ENCODE data around the gene CCL4L2. TPM values are rescaled to one million over a fixed set of nuclear protein-coding genes. Genes with fewer than 3 reads are reported as not detected.
"Not testable (repeated sequence)": the region's sequence is repeated elsewhere in the genome, so short reads cannot be mapped to it uniquely, and the experiment has no call there.

CCL4L2 gene
- not detected in 2 replicates for total RNA-seq (2014; rRNA removed; shearing (Covaris generic))

DNA sequence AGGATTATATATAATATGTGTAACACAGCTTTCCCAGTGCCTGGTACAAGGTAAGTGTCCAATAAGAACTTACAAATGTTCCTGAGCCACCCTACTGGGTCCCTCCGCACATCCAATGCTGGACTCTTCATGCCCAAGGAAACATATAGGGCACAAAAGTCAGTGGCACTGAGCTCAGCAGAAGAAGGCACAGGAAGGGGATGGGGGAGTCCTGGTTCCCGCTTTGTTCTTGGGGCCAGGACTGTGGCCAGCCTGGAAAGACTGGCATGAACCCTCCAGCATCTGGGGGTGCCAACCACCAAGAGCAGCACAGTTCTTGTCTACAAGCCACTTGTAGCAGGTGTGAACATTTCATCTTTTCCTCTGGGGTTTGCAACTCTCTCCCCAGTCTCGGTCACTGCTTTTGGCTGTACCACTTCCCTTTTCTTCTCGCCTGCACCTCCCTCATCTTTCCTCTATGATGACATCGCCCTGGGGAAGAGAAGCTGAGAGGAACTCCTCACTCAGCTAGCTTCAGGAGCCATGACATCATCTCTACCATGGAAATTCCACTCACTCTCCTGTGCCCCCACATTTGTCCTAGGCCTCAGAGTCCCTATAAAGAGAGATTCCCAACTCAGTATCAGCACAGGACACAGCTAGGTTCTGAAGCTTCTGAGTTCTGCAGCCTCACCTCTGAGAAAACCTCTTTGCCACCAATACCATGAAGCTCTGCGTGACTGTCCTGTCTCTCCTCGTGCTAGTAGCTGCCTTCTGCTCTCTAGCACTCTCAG lies at the start of gene CCL4L2:
CCL4L2 (plus strand) TSS at position 625 of the 773 bp plus-strand sequence.
- H3K27me3 ChIP-seq (replicated peaks) = peaks cover 21% of the 10 kb centered on the region
- not testable (repeated sequence) for H3K4me1 ChIP-seq (replicated peaks); DNase-seq (ENCODE audit: low read depth in 1 of 2, low spot score in 2 of 2)

DNA sequence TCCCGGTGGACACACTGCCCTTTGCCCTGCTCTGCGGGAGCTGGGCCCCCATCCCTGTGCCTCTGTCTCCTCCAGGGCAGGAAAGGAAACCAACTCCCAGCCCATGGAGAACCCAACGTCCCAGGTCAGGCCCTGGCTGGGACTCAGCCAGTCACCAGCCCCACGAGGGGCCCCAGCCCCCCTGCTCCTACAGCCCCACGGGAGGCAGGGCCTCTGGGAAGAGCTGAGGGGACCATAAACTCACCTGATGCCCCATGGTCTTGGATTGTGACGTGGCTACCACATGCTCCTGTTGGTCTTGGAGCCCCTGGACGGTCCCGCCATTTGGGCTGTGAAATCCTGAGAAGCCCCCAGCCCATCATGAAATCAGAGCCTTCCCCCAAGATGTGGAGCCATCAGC lies 42.0 kb upstream of the CCL4L2 start:
- H3K9me3 ChIP-seq (replicated peaks); H3K36me3 ChIP-seq; H3K4me1 ChIP-seq (replicated peaks); H3K27me3 ChIP-seq (replicated peaks); DNase-seq (ENCODE audit: low read depth in 1 of 2, low spot score in 2 of 2); H3K4me3 ChIP-seq; H3K27ac ChIP-seq: not testable (repeated sequence)

More for the DNA sequence above, at the start of gene CCL4L2:
- not testable (repeated sequence) for H3K4me3 ChIP-seq; H3K36me3 ChIP-seq; H3K27ac ChIP-seq; H3K9me3 ChIP-seq (replicated peaks)

DNA sequence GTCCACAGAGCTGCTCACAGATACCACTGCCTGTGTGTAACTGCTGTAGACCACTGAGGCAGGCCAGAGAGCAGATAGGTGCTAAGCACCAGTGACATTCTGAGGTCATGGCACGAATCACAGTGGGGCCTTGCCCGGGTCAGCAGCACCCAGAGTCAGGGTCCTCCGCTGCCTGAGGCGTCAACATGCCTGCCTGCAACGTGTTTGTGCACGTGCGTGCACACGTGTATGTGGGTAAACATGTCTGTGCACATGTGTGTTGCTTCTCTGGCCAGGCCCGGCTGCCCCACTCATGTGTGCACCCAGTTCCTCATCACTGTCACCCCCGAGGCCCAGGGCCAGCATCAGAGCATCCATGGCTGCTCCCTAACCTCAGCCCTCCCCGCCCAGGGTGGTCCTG lies 34.3 kb upstream of the CCL4L2 start, which contains the start of gene TBC1D3B:
TBC1D3B (minus strand) TSS at position 101 of the 400 bp plus-strand sequence. CDS start 1,586 bp downstream, outside the sequence.
- H3K4me3 ChIP-seq; H3K36me3 ChIP-seq; DNase-seq (ENCODE audit: low read depth in 1 of 2, low spot score in 2 of 2); H3K27me3 ChIP-seq (replicated peaks); H3K9me3 ChIP-seq (replicated peaks); H3K4me1 ChIP-seq (replicated peaks); H3K27ac ChIP-seq: not testable (repeated sequence)

DNA sequence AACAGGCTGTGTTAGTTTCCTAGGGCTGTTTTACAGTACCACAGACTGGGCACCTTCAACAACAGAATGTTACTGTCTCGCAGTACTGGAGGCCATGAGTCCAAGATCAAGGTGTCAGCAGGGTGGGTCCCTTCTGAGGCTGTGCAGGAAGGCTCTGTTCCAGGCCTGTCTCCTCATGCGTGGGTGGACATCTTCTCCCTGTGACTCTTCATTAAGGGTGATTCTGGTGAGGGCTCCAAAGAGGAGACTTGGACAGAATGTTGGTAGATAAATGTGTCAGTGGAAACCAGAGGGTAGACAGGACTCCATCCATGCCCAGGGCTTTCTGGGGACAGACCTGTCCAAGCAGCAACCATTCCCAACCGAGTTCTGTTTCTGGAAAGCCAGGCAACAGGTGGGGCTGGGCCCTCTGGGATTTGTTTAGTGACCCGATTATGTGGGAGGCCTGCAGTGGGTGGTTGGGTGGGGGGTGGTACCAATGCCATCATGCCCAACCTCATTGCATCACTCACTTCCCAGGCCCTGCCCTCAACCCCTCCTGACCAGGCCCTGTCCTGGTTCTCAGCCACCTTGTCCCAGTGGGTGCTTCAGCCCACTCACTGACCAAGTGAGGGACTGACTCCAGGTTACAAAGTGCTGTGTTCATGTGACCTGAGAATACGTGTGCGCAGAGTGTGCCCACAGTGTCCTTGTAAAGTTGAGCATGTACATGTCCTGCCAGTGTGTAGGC lies 29.3 kb upstream of the CCL4L2 start:
- H3K27me3 ChIP-seq (replicated peaks) = peaks cover 50% of the 10 kb centered on the region
- peak in 1 of 2 experiments; percentile 46 for DNase-seq (ENCODE audit: low read depth in 1 of 2, low spot score in 2 of 2)
- not testable (repeated sequence) for H3K9me3 ChIP-seq (replicated peaks); H3K27ac ChIP-seq; H3K4me3 ChIP-seq; H3K4me1 ChIP-seq (replicated peaks); H3K36me3 ChIP-seq

DNA sequence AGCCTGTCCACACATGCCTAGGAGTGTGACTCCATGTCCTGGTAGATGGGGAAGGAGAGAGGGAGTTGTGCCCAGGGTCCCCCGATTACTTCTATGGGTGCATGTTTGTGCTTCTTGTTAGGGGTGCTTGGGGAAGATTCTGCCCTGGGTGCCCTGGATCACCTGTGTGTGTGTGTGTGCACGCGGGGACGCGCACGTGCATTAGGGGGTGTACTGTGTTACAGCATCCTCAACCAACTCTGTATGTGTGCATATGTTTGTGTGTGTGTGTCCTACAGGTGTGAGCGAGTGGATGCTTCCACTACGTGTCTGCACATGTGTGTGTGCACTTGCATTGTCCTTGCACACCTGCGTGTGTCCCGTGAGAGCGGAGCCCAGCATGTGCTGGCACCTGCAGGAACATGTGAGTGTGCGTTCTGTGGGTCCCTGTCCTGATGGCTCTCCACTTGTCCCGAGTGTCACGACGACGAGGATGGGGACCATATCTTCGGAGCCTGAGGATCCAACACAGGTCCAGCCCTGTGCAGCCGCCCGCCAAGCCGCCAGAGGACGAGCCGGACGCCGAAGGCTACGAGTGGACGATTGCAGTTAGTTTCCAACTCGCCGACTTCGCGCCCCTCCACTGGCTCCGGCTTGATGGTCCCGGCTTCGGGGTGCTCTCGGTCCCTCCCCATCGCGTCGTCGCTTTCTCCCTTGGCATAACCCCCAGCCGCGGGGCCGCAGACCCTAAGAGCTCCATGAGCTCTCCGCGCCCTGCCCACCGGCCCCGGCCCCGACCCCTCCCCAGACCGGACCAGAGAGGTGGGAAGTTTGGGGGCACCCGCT lies 28.5 kb upstream of the CCL4L2 start:
- Histone ChIP-seq H3K4me3 (peak overlapping the region; percentile 18), H3K4me1 (replicated peaks) (peaks cover 9% of the 10 kb centered on the region), H3K27me3 (replicated peaks) (peaks cover 55% of the 10 kb centered on the region), H3K9me3 (replicated peaks) (0 out of 2 replicates have a peak, but pooled peaks cover 2% of the 10 kb centered on the region), H3K27ac (no peak overlapping the region), H3K36me3 (no peaks in the 10 kb centered on the region)
- DNase-seq (ENCODE audit: low read depth in 1 of 2, low spot score in 2 of 2) = peak in 1 of 2 experiments; percentile 71

DNA sequence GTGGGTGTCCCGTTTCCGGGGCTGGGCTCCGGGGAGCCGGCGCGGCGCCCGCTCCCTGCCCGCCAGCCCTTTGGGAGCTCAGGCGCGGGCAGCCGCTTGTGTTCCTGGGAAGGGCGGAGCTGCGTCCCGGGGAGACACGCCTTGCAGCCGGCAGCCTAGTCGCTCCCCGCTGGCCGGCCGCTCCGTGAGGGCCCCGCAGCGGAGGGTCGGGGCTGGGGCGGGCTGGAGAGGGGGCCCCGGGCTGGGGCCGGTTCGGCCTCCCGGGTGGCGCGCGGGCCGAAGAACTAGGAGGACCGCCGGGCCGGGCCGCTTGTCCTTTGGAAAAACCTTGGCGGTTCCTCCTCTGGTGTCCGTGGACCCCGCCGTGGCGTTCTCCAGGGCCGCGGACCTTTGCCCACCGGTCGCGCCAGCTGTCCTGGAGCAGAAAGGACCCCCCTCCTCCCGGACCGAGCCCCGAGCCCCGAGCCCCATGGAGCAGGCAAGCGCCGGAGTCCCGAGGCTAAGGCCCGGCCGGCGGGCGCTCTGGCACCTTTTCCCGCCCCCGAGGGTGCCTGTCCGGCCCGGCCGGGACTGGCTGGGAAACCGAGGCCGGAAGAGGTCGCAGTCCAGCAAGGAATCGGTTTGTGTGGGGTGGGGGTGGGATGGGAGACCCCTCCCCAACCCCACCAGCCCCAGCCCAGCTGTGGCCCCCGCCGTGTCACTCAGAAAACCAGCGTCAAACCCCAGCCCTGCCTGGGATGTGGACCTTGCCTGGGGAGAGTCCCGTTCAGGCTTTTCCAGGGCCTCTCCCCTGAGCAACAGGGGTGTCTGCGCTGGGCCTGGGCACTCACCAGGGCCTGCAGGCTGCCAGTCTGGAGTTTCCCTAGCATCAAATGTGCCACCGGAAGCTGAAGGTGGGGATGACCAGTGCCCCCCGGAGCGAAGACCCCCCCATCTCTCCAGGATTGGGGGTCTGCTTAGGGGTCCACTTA lies 27.6 kb upstream of the CCL4L2 start:
- H3K36me3 ChIP-seq = no peaks in the 10 kb centered on the region
- H3K9me3 ChIP-seq (replicated peaks) = 0 out of 2 replicates have a peak, but pooled peaks cover 2% of the 10 kb centered on the region
- H3K4me1 ChIP-seq (replicated peaks) = peaks cover 9% of the 10 kb centered on the region
- peak overlapping the region; percentile 18 for H3K4me3 ChIP-seq
- H3K27ac ChIP-seq = no peak overlapping the region
- peak in 1 of 2 experiments; percentile 60 for DNase-seq (ENCODE audit: low read depth in 1 of 2, low spot score in 2 of 2)
- H3K27me3 ChIP-seq (replicated peaks) = peaks cover 55% of the 10 kb centered on the region

DNA sequence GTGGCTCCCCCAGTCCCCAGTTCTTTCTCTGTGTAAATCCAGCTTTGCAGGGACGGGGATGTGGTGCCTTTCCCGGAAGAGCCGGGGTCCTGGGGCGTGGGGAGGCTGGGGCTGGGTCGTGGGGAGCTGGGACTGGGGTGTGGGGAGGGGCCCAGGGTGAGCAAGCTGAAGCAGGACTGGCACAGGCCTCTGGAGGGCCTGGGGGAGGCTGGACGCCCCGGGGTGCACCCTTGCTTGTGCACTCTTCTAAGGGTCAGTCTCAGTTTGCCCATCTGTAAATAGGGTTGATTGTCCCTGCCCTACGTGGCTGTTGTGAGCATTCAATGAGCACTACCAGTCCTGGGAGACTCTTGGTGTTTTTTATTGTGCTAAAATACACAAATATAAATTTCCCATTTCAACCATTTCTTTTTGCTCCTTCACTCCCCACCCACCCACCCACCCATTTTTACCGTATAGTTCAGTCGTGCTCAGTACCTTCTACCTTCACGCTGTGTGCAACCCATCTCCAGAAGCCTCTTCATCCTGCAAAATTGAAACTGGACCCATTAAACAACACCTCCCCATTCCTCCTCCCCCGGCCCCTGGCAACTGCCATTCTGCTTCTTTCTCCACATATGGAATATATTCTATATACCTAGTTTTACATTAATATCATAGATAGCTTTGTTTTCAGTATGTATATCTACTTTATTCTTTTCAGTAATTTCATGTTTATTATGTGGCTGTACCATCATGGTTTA lies 26.7 kb upstream of the CCL4L2 start:
- H3K36me3 ChIP-seq = no peaks in the 10 kb centered on the region
- H3K27ac ChIP-seq = no peak overlapping the region
- peaks cover 9% of the 10 kb centered on the region for H3K4me1 ChIP-seq (replicated peaks)
- 0 out of 2 replicates have a peak, but pooled peaks cover 2% of the 10 kb centered on the region for H3K9me3 ChIP-seq (replicated peaks)
- peak in 1 of 2 experiments; percentile 47 for DNase-seq (ENCODE audit: low read depth in 1 of 2, low spot score in 2 of 2)
- no peak overlapping the region for H3K4me3 ChIP-seq
- peaks cover 55% of the 10 kb centered on the region for H3K27me3 ChIP-seq (replicated peaks)

DNA sequence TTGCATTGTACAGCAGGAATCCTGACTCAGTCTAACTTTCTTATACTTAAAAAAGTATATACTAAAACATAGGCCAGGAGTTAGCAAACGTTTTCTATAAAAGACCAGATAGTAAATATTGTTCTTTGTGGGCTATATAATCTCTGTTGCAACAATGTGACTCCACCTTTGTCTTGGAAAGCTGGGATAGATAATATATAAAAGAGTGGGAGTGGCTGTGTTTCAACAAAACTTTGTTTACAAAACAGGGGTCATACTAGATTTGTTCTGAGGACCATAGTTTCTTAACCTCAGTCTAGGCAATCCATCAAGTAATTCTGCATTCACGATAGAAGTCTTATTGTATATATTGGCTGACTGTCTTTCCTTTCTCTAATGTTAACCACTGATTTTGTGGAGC lies 25.4 kb upstream of the CCL4L2 start:
- no peak overlapping the region for H3K4me3 ChIP-seq
- peaks cover 56% of the 10 kb centered on the region for H3K27me3 ChIP-seq (replicated peaks)
- DNase-seq (ENCODE audit: low read depth in 1 of 2, low spot score in 2 of 2) = no peak
- no peak overlapping the region for H3K27ac ChIP-seq
- H3K36me3 ChIP-seq = no peaks in the 10 kb centered on the region
- peaks cover 9% of the 10 kb centered on the region for H3K4me1 ChIP-seq (replicated peaks)
- 0 out of 2 replicates have a peak, but pooled peaks cover 2% of the 10 kb centered on the region for H3K9me3 ChIP-seq (replicated peaks)

DNA sequence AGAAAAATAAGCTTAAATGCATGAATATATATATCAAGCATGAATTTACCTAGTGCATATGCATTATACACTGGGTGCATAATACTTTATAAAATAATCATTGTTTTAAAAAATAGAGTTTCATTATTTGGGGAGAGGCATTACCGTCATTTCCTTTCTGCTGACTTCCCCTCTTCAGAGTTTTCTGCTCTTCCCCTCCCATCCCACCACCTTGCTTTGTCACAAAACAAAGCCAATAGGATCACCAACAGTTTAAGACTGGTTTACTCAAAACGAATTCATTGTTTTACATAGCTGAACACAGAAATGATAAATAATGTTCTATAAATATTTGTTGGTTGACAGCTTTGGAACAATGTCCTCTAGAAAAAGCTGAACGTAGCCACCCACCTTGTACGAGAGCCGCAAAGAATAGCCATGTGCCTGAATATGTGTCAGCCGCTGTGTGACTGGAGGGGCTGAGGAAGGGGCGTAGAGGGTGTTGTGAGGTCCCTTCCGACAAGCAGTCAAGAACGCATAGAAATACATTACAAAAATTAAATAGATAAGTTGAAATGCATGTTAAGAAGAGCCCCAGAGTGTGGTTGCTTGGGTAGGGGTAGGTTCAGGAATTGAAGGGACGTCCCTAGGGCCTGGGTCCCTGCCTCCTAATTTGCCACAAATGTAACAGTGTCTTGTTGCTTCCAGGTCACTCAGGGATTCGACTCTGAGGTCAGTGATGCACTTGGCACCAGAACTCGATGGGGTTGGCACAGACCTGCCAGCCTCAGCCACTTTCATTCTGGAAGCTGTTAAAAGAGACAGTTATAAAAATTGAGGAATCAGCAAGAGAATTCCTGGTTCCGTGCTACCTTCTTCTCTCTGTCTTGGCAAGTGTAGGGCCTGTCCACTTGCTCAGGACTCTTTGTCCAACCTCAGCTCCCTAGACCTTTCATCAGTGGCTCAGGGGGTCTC lies 23.8 kb upstream of the CCL4L2 start:
- H3K4me1 ChIP-seq (replicated peaks) = not testable (repeated sequence)
- peak in 1 of 2 experiments; percentile 39 for DNase-seq (ENCODE audit: low read depth in 1 of 2, low spot score in 2 of 2)

DNA sequence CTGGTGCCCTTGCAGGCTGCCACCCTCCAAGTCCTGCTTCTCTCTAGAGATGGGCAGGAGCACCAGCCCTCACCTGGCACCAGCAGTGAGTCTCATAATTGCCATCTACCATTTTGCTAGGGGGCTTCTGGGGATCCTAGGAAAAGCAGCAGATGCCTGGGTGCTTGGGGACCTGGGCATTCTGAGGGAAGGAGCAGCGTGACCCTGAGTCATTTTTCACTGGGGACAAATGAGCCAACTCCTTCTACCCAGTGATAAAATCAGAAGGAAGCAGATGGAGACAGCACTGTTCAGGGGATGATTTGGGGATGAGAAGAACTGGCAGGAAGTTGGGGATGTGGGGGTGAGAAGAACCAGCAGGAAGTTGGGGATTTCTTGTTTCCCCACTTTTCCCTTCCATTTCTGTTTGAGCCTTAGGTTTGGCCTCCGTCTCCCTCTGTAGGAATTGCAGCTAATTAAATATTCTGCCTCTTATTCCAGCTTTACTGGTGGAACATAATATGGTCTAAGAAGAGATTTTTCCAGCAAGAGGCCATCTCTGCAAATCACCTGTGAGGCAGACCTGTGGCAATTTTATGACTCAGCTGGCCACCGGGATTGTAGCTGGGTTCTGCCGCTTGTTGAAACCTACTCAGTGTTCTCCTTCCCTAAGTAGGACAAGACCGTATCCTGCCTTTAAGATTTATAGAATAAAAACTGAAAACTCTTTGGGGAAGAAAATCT lies 22.8 kb upstream of the CCL4L2 start:
- not testable (repeated sequence) for H3K4me1 ChIP-seq (replicated peaks); H3K9me3 ChIP-seq (replicated peaks); H3K27ac ChIP-seq; H3K4me3 ChIP-seq; H3K36me3 ChIP-seq
- peaks cover 42% of the 10 kb centered on the region for H3K27me3 ChIP-seq (replicated peaks)
- peak in 1 of 2 experiments; percentile 38 for DNase-seq (ENCODE audit: low read depth in 1 of 2, low spot score in 2 of 2)

More for the DNA sequence above, 23.8 kb upstream of the CCL4L2 start:
- H3K27me3 ChIP-seq (replicated peaks) = peaks cover 49% of the 10 kb centered on the region
- not testable (repeated sequence) for H3K27ac ChIP-seq; H3K9me3 ChIP-seq (replicated peaks); H3K36me3 ChIP-seq; H3K4me3 ChIP-seq

DNA sequence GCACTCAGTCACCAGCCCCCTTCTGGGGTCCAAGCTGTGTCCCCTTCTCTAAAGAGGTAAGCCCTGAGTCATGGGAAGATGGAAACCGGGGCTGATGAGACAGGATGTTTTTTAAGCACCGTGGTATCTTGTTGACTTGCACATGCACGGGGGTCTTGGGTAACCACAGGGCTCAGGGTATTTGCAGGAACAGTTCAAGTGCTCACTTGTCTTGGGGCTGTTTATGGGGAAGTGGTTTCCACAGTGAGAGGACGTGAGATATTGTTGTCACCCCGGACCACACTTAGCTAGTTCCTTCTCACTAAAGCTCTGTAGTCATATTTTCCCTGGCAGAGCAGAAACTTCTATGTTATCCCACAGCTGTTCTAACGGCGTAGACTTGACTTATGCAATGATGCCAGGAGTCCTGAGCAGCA lies 22.0 kb upstream of the CCL4L2 start:
- peak in 1 of 2 experiments; percentile 42 for DNase-seq (ENCODE audit: low read depth in 1 of 2, low spot score in 2 of 2)
- H3K27ac ChIP-seq = no peak overlapping the region
- no peaks in the 10 kb centered on the region for H3K4me1 ChIP-seq (replicated peaks)
- no peak overlapping the region for H3K4me3 ChIP-seq
- no peaks in the 10 kb centered on the region for H3K36me3 ChIP-seq
- no peaks in the 10 kb centered on the region for H3K9me3 ChIP-seq (replicated peaks)
- peaks cover 37% of the 10 kb centered on the region for H3K27me3 ChIP-seq (replicated peaks)

Data from SJSA1 (cell line).